ENCODE results near the gene VAV2. TPM values are rescaled to one million over a fixed set of nuclear protein-coding genes. Genes with fewer than 3 reads are reported as not detected.

The VAV2 gene
- total and polyA plus RNA-seq, 2 experiments from 2014 or later, result 8.1 to 28.9 TPM

- no peak overlapping the region for H3K27ac Mint-ChIP-seq
- H3K4me3 Mint-ChIP-seq, result no peak overlapping the region
- Histone ChIP-seq H3K27ac (ENCODE audit: low read depth) (no peak overlapping the region), H3K36me3 (ENCODE audit: insufficient read depth) (no peaks in the 10 kb centered on the region), H3K4me1 (ENCODE audit: insufficient read depth) (no peaks in the 10 kb centered on the region), H3K4me3 (no peak overlapping the region), H4K20me1 (replicated peaks; ENCODE audit: insufficient read depth) (no peaks in the 10 kb centered on the region; the same call in none of the 2 replicates), H3K79me2 (replicated peaks; ENCODE audit: insufficient read depth) (peaks cover 28% of the 10 kb centered on the region), H3F3A (replicated peaks; ENCODE audit: low read depth) (no peaks in the 10 kb centered on the region), H3K4me2 (no peak overlapping the region), H3K27me3 (ENCODE audit: insufficient read depth) (no peaks in the 10 kb centered on the region), H2AFZ (no peak overlapping the region), H3K9me2 (ENCODE audit: insufficient read depth) (no peaks in the 10 kb centered on the region)
- TF ChIP-seq ZNF462 (CRISPR knock-in tag; IDR thresholded peaks at IDR 0.05) (no peak), NANOG (IDR thresholded peaks at IDR 0.05; ENCODE audit: borderline replicate concordance) (no peak), EZH2 (IDR thresholded peaks at IDR 0.05; ENCODE audit: low read depth, unreplicated experiment) (no peak), ZNF331 (CRISPR knock-in tag; IDR thresholded peaks at IDR 0.05; ENCODE audit: low read depth) (no peak), CTCF (conservative IDR thresholded peaks at IDR 0.05; ENCODE audit: low read depth in 2 of 2) (no peak), CREB1 (CRISPR knock-in tag; IDR thresholded peaks at IDR 0.05; ENCODE audit: low read depth) (no peak), ETS1 (IDR thresholded peaks at IDR 0.05) (no peak)
- H3K27me3 Mint-ChIP-seq (ENCODE audit: insufficient read depth, low read depth, poor library complexity), result peaks cover 6% of the 10 kb centered on the region
- ATAC-seq, result peak; percentile 9
- no peak for DNase-seq (ENCODE audit: low spot score)
- H3K36me3 Mint-ChIP-seq (ENCODE audit: low read depth), result peaks cover 3% of the 10 kb centered on the region; the same call in 1 of the 3 replicates
- H3K4me1 Mint-ChIP-seq, result peaks cover 27% of the 10 kb centered on the region
- H3K9me3 Mint-ChIP-seq, result no peaks in the 10 kb centered on the region; the same call in 2 of the 3 replicates
These were observed 117.0 kb downstream of the VAV2 start for GRCh38 chr9:133875131-133875530.

Data from GM23338 (cell line).